CD14-positive monocyte (primary cell): Measurements from ENCODE around the gene AFG1L. TPM values are rescaled to one million over a fixed set of nuclear protein-coding genes. Genes with fewer than 3 reads are reported as not detected.
A peak's percentile ranks its signal among the peaks of the same experiment; 100 is the strongest.

Source experiments
- DNase-seq, 3 donors: peaks; one replicate each; pipeline ENCODE4 v3.0.0-alpha.2; 2011 to 2022
- H2AFZ ChIP-seq: 2 replicates; pipeline ENCODE4 v1.6.0; 2012; ENCODE audit warnings: mild to moderate bottlenecking, low read depth, low read length, inconsistent platforms; ENCODE audit not compliant: insufficient read depth, poor library complexity, severe bottlenecking
- H3K27ac ChIP-seq, 2 donors: 1 replicate in 1 of 2; 2 replicates in 1 of 2; pipeline ENCODE4 v1.5.1; 2012 to 2013; ENCODE audit warnings: low read length in 2 of 2, control low read depth in 1 of 2, inconsistent platforms in 1 of 2, low read depth in 1 of 2, mild to moderate bottlenecking in 1 of 2
- H3K27me3 ChIP-seq, 2 donors: one replicate each; pipeline versions ENCODE4 v1.6.0 to v1.6.1; 2011 to 2013; ENCODE audit warnings: low read length in 2 of 2; ENCODE audit not compliant: control insufficient read depth in 2 of 2, insufficient read depth in 2 of 2
- H3K36me3 ChIP-seq, 2 donors: replicated peaks in 1 of 2; 1 replicate in 1 of 2; 2 replicates in 1 of 2; pipeline versions ENCODE4 v1.5.1 to v1.6.1; 2012 to 2013; ENCODE audit warnings: low read length in 2 of 2, control low read depth in 1 of 2, inconsistent platforms in 1 of 2, mild to moderate bottlenecking in 1 of 2; ENCODE audit not compliant: insufficient read depth in 2 of 2, control insufficient read depth in 1 of 2
- H3K4me1 ChIP-seq, 2 donors: 1 replicate in 1 of 2; 2 replicates in 1 of 2; pipeline versions ENCODE4 v1.5.1 to v1.6.1; 2012 to 2013; ENCODE audit warnings: low read length in 2 of 2, control low read depth in 1 of 2, inconsistent platforms in 1 of 2, mild to moderate bottlenecking in 1 of 2, moderate library complexity in 1 of 2; ENCODE audit not compliant: insufficient read depth in 2 of 2, control insufficient read depth in 1 of 2
- H3K4me2 ChIP-seq: replicated peaks from 2 replicates; pipeline ENCODE3; 2012; ENCODE audit warnings: low read length, moderate library complexity, mild to moderate bottlenecking; ENCODE audit not compliant: poor library complexity, severe bottlenecking; ENCODE audit errors: extremely low read depth
- H3K4me3 ChIP-seq, 3 experiments: fragments of 200-600 bp in 1 of 3; sonication (generic) in 1 of 3; replicated peaks in 1 of 3; 1 replicate in 2 of 3; 2 replicates in 1 of 3; pipeline ENCODE4 v1.5.1; 2011 to 2013; ENCODE audit warnings: low read length in 3 of 3, mild to moderate bottlenecking in 3 of 3, control low read depth in 2 of 3, low read depth in 2 of 3, inconsistent platforms in 1 of 3, moderate library complexity in 1 of 3
- H3K79me2 ChIP-seq: 2 replicates; pipeline ENCODE4 v1.6.0; 2012; ENCODE audit warnings: mild to moderate bottlenecking, control low read depth, inconsistent platforms, low read length, moderate library complexity; ENCODE audit not compliant: insufficient read depth
- H3K9ac ChIP-seq: 2 replicates; pipeline ENCODE4 v1.6.0; 2017; ENCODE audit warnings: low read length, mild to moderate bottlenecking; ENCODE audit not compliant: insufficient read depth, poor library complexity, severe bottlenecking
- H3K9me3 ChIP-seq, 2 donors: replicated peaks in 1 of 2; 1 replicate in 1 of 2; 2 replicates in 1 of 2; pipeline versions ENCODE4 v1.5.1 to v1.6.1; 2012 to 2013; ENCODE audit warnings: low read length in 2 of 2, control low read depth in 1 of 2; ENCODE audit not compliant: control insufficient read depth in 1 of 2, insufficient read depth in 1 of 2
- H4K20me1 ChIP-seq: 2 replicates; pipeline ENCODE4 v1.6.0; 2012; ENCODE audit warnings: mild to moderate bottlenecking, low read length, control low read depth, moderate library complexity; ENCODE audit not compliant: insufficient read depth
- H3K27ac Mint-ChIP-seq, 7 donors: one replicate each; pipeline ENCODE4 v1.8.0; 2020; ENCODE audit warnings: mild to moderate bottlenecking in 7 of 7, mixed read lengths in 7 of 7, moderate library complexity in 6 of 7, inconsistent platforms in 2 of 7
- H3K27me3 Mint-ChIP-seq, 3 donors: one replicate each; pipeline ENCODE4 v1.8.0; 2021 to 2022; ENCODE audit warnings: low read depth in 3 of 3, mild to moderate bottlenecking in 3 of 3, mixed read lengths in 3 of 3, moderate library complexity in 3 of 3, inconsistent platforms in 1 of 3
- H3K36me3 Mint-ChIP-seq, 2 donors: one replicate each; pipeline ENCODE4 v1.8.0; 2020; ENCODE audit warnings: mixed read lengths in 2 of 2, inconsistent platforms in 1 of 2, mild to moderate bottlenecking in 1 of 2
- H3K4me1 Mint-ChIP-seq: one replicate; pipeline ENCODE4 v1.8.0; 2020; ENCODE audit warnings: mild to moderate bottlenecking, mixed read lengths
- H3K4me3 Mint-ChIP-seq, 2 donors: one replicate each; pipeline ENCODE4 v1.8.0; 2020; ENCODE audit warnings: mild to moderate bottlenecking in 2 of 2, mixed read lengths in 2 of 2, moderate library complexity in 1 of 2
- H3K9me3 Mint-ChIP-seq, 7 donors: one replicate each; pipeline ENCODE4 v1.8.0; 2020 to 2022; ENCODE audit warnings: mixed read lengths in 7 of 7, mild to moderate bottlenecking in 6 of 7, moderate library complexity in 6 of 7, inconsistent platforms in 2 of 7
- WGBS: methylation state at CpG from one replicate; pipeline ENCODE4 v1.1.5; 2013; ENCODE audit warnings: missing lambda C conversion rate; ENCODE audit not compliant: insufficient coverage; 5-methylcytosine and 5-hydroxymethylcytosine counted together
- intact Hi-C, 2 donors: fragments of 100-400 bp; cut with micrococcal nuclease; formaldehyde crosslinking; loops; one replicate each; pipeline versions ENCODE4 v1.15.0 to v1.15.1; 2023
- polyA plus RNA-seq, 3 donors: library from polyadenylated mRNA; depleted of rRNA in 1 of 3; unstranded in 2 of 3; stranded (reverse) in 1 of 3; fragments of 300-500 nt in 2 of 3; fragments of >200 nt in 1 of 3; fragmentation: Illumina TruSeq in 2 of 3; gene quantifications; 1 replicate in 2 of 3; 2 replicates in 1 of 3; pipeline ENCODE4 v1.2.3, GENCODE V29; 2012 to 2021
- TF ChIP-seq, protein P1 (sequence below): fragments of 200-600 bp; IDR thresholded peaks from one replicate; pipeline ENCODE4 v1.8.0; 2022; ENCODE audit warnings: antibody characterized with exemption, mild to moderate bottlenecking

AFG1L gene
- polyA plus RNA-seq, 3 donors, result 0.95 to 2.8 (median 2.7) TPM

DNA sequence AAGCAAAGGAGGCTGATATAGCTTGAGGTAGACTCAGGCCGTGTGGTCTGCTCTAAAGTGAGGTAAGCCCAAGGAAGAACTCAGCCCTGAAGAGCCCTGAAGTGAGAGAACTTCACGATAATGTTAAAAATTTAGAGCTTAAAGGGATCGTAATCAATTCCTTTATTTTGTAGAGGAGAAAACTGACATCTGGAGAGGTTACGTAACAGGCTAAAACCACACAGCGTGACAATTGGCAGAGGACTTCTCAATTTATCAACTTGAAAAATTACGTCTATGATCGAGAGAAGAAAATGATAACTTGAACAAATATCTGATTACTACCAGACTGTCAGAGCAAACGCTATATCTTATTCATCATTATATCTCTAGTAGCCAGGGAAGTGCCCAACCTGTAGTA is 144.1 kb downstream of the AFG1L start:
- peak overlapping the region in 2 of 7 donors; percentile 16 to 46 for H3K27ac Mint-ChIP-seq
- H3K4me1 ChIP-seq, result peaks cover 9 to 11% of the 10 kb centered on the region in 2 donors
- TF ChIP-seq, protein P1, sequence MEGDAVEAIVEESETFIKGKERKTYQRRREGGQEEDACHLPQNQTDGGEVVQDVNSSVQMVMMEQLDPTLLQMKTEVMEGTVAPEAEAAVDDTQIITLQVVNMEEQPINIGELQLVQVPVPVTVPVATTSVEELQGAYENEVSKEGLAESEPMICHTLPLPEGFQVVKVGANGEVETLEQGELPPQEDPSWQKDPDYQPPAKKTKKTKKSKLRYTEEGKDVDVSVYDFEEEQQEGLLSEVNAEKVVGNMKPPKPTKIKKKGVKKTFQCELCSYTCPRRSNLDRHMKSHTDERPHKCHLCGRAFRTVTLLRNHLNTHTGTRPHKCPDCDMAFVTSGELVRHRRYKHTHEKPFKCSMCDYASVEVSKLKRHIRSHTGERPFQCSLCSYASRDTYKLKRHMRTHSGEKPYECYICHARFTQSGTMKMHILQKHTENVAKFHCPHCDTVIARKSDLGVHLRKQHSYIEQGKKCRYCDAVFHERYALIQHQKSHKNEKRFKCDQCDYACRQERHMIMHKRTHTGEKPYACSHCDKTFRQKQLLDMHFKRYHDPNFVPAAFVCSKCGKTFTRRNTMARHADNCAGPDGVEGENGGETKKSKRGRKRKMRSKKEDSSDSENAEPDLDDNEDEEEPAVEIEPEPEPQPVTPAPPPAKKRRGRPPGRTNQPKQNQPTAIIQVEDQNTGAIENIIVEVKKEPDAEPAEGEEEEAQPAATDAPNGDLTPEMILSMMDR, result no peak
- H3K9me3 Mint-ChIP-seq, result no peaks in the 10 kb centered on the region
- no peaks in the 10 kb centered on the region for H4K20me1 ChIP-seq
- DNase-seq, result peak in 2 of 3 donors; percentile 10 to 20
- 0% methylated on average over 3 of the region's 8 CpGs for WGBS
- no peak overlapping the region for H3K27ac ChIP-seq
- H3K9me3 ChIP-seq, result no peaks in the 10 kb centered on the region
- H2AFZ ChIP-seq, result no peak overlapping the region
- peak overlapping the region; percentile 43 for H3K4me2 ChIP-seq
- no peaks in the 10 kb centered on the region for H3K79me2 ChIP-seq
- H3K9ac ChIP-seq, result no peak overlapping the region
- H3K4me1 Mint-ChIP-seq, result peaks cover 30% of the 10 kb centered on the region
- H3K36me3 ChIP-seq, result no peaks in the 10 kb centered on the region
- intact Hi-C loops, result no loop called here
- peaks cover 0 to 3% (median 0%) of the 10 kb centered on the region in 3 donors for H3K27me3 Mint-ChIP-seq
- no peaks in the 10 kb centered on the region for H3K27me3 ChIP-seq
- H3K36me3 Mint-ChIP-seq, result no peaks in the 10 kb centered on the region
- peak overlapping the region in 1 of 2 donors; percentile 32 for H3K4me3 Mint-ChIP-seq
- H3K4me3 ChIP-seq, result no peak overlapping the region

DNA sequence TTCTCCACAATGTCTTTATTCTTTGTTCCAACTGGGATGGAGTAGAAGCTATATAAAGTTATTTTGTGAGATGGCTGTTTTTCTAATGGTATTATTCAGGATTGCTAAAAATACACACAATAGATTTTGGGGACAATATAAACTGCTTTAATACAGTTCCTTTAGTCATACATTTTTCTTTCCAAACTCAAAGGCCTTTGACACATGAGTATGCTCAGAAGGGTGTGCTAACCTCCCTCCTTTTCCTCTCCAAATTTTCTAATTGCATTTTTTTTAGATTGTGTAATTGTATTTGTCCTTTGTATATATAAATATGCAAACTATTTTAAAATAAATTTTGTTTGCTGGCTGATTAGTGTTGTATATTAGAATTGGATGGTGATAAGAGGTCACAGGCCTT is 146.3 kb downstream of the AFG1L start:
- Mint-ChIP-seq H3K4me3 (no peak overlapping the region), H3K9me3 (peaks cover 0 to 2% (median 0%) of the 10 kb centered on the region in 7 donors), H3K27me3 (peaks cover 0 to 2% (median 0%) of the 10 kb centered on the region in 3 donors), H3K4me1 (peaks cover 26% of the 10 kb centered on the region), H3K36me3 (peaks cover 0 to 1% of the 10 kb centered on the region in 2 donors), H3K27ac (peak overlapping the region in 1 of 7 donors; percentile 41)
- Histone ChIP-seq H3K27me3 (no peaks in the 10 kb centered on the region), H3K9ac (no peak overlapping the region), H4K20me1 (no peaks in the 10 kb centered on the region), H3K4me1 (peaks cover 9 to 11% of the 10 kb centered on the region in 2 donors), H3K27ac (no peak overlapping the region), H3K36me3 (no peaks in the 10 kb centered on the region), H3K4me2 (no peak overlapping the region), H3K79me2 (no peaks in the 10 kb centered on the region), H2AFZ (no peak overlapping the region), H3K9me3 (no peaks in the 10 kb centered on the region), H3K4me3 (no peak overlapping the region)
- no peak for DNase-seq
- intact Hi-C loops, result no loop called here
- TF ChIP-seq, protein P1, result no peak
